Effector memory CD4-positive, alpha-beta T cell (primary cell): ENCODE measurements around the gene CISH.

Experiments used
- DNase-seq, 3 donors: peaks; one replicate each; pipeline ENCODE4 v3.0.0-alpha.2; 2020
- H3K27ac ChIP-seq: 2 replicates; pipeline ENCODE4 v1.7.0; 2013; ENCODE audit warnings: mild to moderate bottlenecking, low read length, moderate library complexity; ENCODE audit not compliant: insufficient read depth, poor library complexity, severe bottlenecking
- H3K27me3 ChIP-seq: replicated peaks from 2 replicates; pipeline ENCODE4 v1.7.0; 2013; ENCODE audit warnings: mild to moderate bottlenecking, low read length; ENCODE audit not compliant: insufficient read depth, control insufficient read depth, poor library complexity, severe bottlenecking
- H3K36me3 ChIP-seq: 2 replicates; pipeline ENCODE4 v1.7.0; 2013; ENCODE audit warnings: mild to moderate bottlenecking, low read length, moderate library complexity; ENCODE audit not compliant: control insufficient read depth, insufficient read depth
- H3K4me1 ChIP-seq: 2 replicates; pipeline ENCODE4 v1.7.0; 2013; ENCODE audit warnings: low read length, mild to moderate bottlenecking; ENCODE audit not compliant: control insufficient read depth, insufficient read depth, poor library complexity, severe bottlenecking
- H3K4me3 ChIP-seq: 2 replicates; pipeline ENCODE4 v1.7.0; 2013; ENCODE audit warnings: low read length, low read depth, mild to moderate bottlenecking; ENCODE audit not compliant: insufficient read depth, poor library complexity, severe bottlenecking
- H3K9me3 ChIP-seq: 2 replicates; pipeline ENCODE4 v1.7.0; 2013; ENCODE audit warnings: mild to moderate bottlenecking, low read length, moderate library complexity; ENCODE audit not compliant: control insufficient read depth

Gene CISH

DNA sequence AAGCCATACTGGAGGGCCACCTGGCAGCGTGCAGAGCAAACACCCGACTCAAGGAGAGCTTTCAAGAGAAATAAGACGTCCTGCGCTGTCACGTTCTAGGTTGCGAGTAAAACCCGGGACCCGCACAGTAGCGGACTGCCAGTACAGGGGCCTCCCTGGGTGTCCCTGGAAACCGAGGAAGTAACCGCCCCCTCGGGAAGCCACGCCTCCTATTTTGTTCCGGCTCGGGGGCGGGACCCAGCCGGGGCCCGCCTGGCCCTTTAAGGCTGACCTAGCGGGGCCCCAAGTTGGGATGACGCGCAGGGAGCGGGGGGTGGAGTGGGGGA is 5.2 kb upstream of the CISH start:
- peaks cover 70% of the 10 kb centered on the region for H3K4me1 ChIP-seq
- H3K36me3 ChIP-seq, result no peaks in the 10 kb centered on the region
- no peaks in the 10 kb centered on the region for H3K9me3 ChIP-seq
- peak overlapping the region; percentile 56 for H3K4me3 ChIP-seq
- no peaks in the 10 kb centered on the region for H3K27me3 ChIP-seq
- H3K27ac ChIP-seq, result peak overlapping the region; percentile 88
- DNase-seq, result peak; percentile 94 to 95 (median 95)

- no peaks in the 10 kb centered on the region for H3K27me3 ChIP-seq
- H3K9me3 ChIP-seq, result no peaks in the 10 kb centered on the region
- H3K4me1 ChIP-seq, result peaks cover 67% of the 10 kb centered on the region
- H3K36me3 ChIP-seq, result no peaks in the 10 kb centered on the region
- H3K4me3 ChIP-seq, result peak overlapping the region; percentile 56
- DNase-seq, result peak; percentile 68 to 81 (median 69)
- peak overlapping the region; percentile 88 for H3K27ac ChIP-seq
Observed at GRCh38 chr3:50616003-50616769, 4.6 kb upstream of the CISH start.

DNA sequence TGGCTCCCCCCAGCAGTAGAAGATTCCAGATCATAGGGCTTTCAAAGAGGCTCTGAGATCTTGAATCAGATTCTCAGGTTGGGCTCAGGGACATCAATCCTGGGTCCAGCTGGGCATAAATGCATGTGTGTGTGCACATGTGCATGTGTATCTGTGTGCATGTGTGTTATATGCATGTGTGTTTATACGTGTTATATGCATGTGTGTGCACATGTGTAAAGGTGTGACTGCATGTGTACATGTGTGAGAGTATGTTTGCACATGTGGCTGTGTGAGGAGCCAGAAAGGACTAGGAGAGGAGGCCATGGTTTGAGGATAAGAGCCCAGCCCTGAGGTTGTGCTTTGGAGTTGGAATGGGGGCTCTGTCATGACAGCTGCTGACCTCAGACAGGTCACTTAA is 3.6 kb upstream of the CISH start:
- H3K36me3 ChIP-seq, result peaks cover 3% of the 10 kb centered on the region
- H3K9me3 ChIP-seq, result no peaks in the 10 kb centered on the region
- no peak for DNase-seq
- peaks cover 64% of the 10 kb centered on the region for H3K4me1 ChIP-seq
- no peaks in the 10 kb centered on the region for H3K27me3 ChIP-seq
- H3K4me3 ChIP-seq, result no peak overlapping the region
- no peak overlapping the region for H3K27ac ChIP-seq

GRCh38 chr3:50612970-50613846 is 1.6 kb upstream of the CISH start:
- peaks cover 58% of the 10 kb centered on the region for H3K4me1 ChIP-seq
- peak overlapping the region; percentile 38 for H3K27ac ChIP-seq
- H3K27me3 ChIP-seq, result no peaks in the 10 kb centered on the region
- H3K4me3 ChIP-seq, result peak overlapping the region; percentile 82
- H3K9me3 ChIP-seq, result no peaks in the 10 kb centered on the region
- H3K36me3 ChIP-seq, result peaks cover 20% of the 10 kb centered on the region
- no peak for DNase-seq

GRCh38 chr3:50612234-50612882 is 784 bp upstream of the CISH start:
- DNase-seq, result no peak
- Histone ChIP-seq H3K4me3 (peak overlapping the region; percentile 82), H3K36me3 (peaks cover 28% of the 10 kb centered on the region), H3K27me3 (no peaks in the 10 kb centered on the region), H3K27ac (peak overlapping the region; percentile 95), H3K4me1 (peaks cover 58% of the 10 kb centered on the region), H3K9me3 (no peaks in the 10 kb centered on the region)

DNA sequence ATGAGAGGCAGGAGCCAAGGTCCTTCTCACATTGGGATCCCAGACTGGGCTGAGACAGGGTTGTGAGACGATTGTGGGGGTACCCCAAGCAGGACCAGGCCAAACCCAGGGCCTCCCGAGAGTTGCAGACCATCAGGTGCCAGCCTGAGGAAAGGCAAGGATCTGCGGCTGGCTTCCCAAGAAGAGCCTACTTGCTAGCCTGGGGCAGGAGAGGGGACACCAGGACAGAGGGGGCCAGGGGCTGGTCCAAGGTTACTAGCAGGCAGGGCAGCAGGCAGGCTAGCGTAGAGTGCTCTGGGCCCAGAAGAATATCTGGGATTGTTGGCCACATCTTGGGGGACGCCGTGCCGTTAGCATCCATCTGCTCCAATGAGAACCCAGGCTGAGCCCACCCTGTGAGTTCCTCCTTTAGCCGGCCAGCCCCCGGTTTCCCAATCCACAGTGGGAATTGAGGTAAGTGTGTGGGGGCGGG is 546 bp downstream of the CISH start:
- H3K4me1 ChIP-seq, result peaks cover 63% of the 10 kb centered on the region
- no peaks in the 10 kb centered on the region for H3K9me3 ChIP-seq
- peaks cover 41% of the 10 kb centered on the region for H3K36me3 ChIP-seq
- H3K27me3 ChIP-seq, result no peaks in the 10 kb centered on the region
- H3K4me3 ChIP-seq, result peak overlapping the region; percentile 82
- H3K27ac ChIP-seq, result peak overlapping the region; percentile 95
- no peak for DNase-seq

- DNase-seq, result no peak
- H3K27me3 ChIP-seq, result no peaks in the 10 kb centered on the region
- H3K27ac ChIP-seq, result peak overlapping the region; percentile 95
- no peaks in the 10 kb centered on the region for H3K9me3 ChIP-seq
- peaks cover 47% of the 10 kb centered on the region for H3K36me3 ChIP-seq
- H3K4me3 ChIP-seq, result peak overlapping the region; percentile 82
- H3K4me1 ChIP-seq, result peaks cover 69% of the 10 kb centered on the region
Observed at GRCh38 chr3:50610181-50610971, 1.2 kb downstream of the CISH start.

DNA sequence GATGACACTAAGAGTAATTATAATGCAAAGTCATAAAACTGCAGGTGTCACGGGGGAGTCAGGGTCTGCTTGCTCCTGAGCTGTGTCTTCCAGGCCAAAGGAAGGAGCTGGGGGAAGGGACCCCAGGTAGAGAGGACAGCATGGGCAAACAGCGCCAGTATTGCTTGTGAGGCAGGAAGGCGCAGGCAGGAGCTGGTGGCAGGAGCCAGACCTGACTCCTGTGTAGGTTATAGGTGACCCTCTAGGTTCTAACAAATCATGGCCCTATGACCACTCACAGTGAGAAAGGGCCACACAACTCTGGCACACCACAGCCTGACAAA is 1.9 kb downstream of the CISH start:
- H3K36me3 ChIP-seq, result peaks cover 52% of the 10 kb centered on the region
- no peaks in the 10 kb centered on the region for H3K27me3 ChIP-seq
- H3K9me3 ChIP-seq, result no peaks in the 10 kb centered on the region
- no peak for DNase-seq
- H3K4me1 ChIP-seq, result peaks cover 75% of the 10 kb centered on the region
- peak overlapping the region; percentile 95 for H3K27ac ChIP-seq
- peak overlapping the region; percentile 82 for H3K4me3 ChIP-seq

DNA sequence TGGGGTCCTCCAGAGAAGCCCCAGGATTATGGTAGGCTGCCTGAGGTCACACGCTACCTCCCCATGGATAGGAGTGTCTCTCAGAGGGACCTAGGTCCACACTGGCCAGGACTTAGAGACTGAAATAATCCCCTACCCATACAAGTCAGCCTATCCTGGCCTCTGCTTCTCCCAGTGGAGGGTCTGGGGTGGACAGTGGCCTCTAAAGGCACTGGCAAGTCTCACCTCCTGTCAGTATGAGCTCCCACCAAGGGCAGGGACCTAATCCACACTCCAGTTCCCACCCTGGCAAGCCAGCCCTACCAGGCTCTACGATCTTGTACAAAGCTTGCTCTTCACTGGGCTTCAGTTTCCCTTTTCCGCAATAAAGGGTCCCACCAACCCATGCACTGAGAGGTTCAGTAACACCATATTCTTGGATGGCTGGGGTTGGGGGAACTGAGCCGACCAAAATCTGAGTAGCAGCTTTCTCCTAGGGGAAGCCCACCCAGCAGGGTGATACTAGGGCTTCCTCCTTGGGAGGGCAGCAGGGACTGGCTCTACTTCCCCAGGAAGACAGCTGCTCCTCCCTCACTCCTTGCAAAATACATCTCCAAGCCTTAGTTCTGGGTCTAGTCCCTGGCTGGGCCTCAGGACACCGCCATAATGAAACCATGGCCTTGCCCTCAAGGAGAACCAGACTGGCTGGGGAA is 2.4 kb downstream of the CISH start:
- Histone ChIP-seq H3K36me3 (peaks cover 57% of the 10 kb centered on the region), H3K27me3 (no peaks in the 10 kb centered on the region), H3K4me3 (peak overlapping the region; percentile 82), H3K9me3 (no peaks in the 10 kb centered on the region), H3K27ac (peak overlapping the region; percentile 95), H3K4me1 (peaks cover 77% of the 10 kb centered on the region)
- no peak for DNase-seq
